HepG2 (cell line): ENCODE results near the gene TMEM8B. TPM values are rescaled to one million over a fixed set of nuclear protein-coding genes. Genes with fewer than 3 reads are reported as not detected.

Source experiments
- AKAP8 ChIP-seq: sonication (generic); formaldehyde crosslinking; IDR thresholded peaks from 2 replicates; pipeline ENCODE4 v1.5.1; 2020; ENCODE audit warnings: mild to moderate bottlenecking, missing genetic modification reagents
- ATF1 ChIP-seq: IDR thresholded peaks from 2 replicates; pipeline ENCODE4 v1.6.1; 2016; ENCODE audit warnings: mild to moderate bottlenecking, control low read depth
- CERS6 ChIP-seq: sonication (generic); formaldehyde crosslinking; IDR thresholded peaks from 2 replicates; pipeline ENCODE4 v1.5.0; 2020; ENCODE audit warnings: missing genetic modification reagents
- GLI4 ChIP-seq: sonication (generic); formaldehyde crosslinking; IDR thresholded peaks from 2 replicates; pipeline ENCODE4 v1.5.1; 2020; ENCODE audit warnings: missing genetic modification reagents, mild to moderate bottlenecking, moderate library complexity, borderline replicate concordance
- KAT7 ChIP-seq: IDR thresholded peaks from 2 replicates; pipeline ENCODE4 v1.6.1; 2018; ENCODE audit warnings: borderline replicate concordance, missing compliant biosample characterization
- MEF2D ChIP-seq: sonication (generic); formaldehyde crosslinking; IDR thresholded peaks from 2 replicates; pipeline ENCODE4 v1.5.1; 2020; ENCODE audit warnings: mild to moderate bottlenecking, missing genetic modification reagents
- NFKB2 ChIP-seq: sonication (generic); formaldehyde crosslinking; IDR thresholded peaks from 2 replicates; pipeline ENCODE4 v1.4.0; 2020; ENCODE audit warnings: missing genetic modification reagents, borderline replicate concordance
- PRPF4 ChIP-seq: fragments of 200-400 bp; formaldehyde crosslinking; IDR thresholded peaks from 2 replicates; pipeline ENCODE4 v1.6.1; 2016; ENCODE audit warnings: low read length, low read depth; ENCODE audit not compliant: poor library complexity, severe bottlenecking
- SIX1 ChIP-seq: sonication (generic); formaldehyde crosslinking; IDR thresholded peaks from 2 replicates; pipeline ENCODE4 v1.4.0; 2020; ENCODE audit warnings: missing genetic modification reagents, borderline replicate concordance
- SMAD1 ChIP-seq: sonication (generic); formaldehyde crosslinking; IDR thresholded peaks from 2 replicates; pipeline ENCODE4 v1.4.0; 2020; ENCODE audit warnings: missing genetic modification reagents, low read depth, mild to moderate bottlenecking, borderline replicate concordance
- SP2 ChIP-seq: sonication (generic); formaldehyde crosslinking; IDR thresholded peaks from 2 replicates; pipeline ENCODE4 v1.5.1; 2020; ENCODE audit warnings: mild to moderate bottlenecking, missing genetic modification reagents
- ZMYM3 ChIP-seq: sonication (generic); formaldehyde crosslinking; IDR thresholded peaks from 2 replicates; pipeline ENCODE4 v1.5.1; 2020; ENCODE audit warnings: mild to moderate bottlenecking, missing genetic modification reagents
- ZNF142 ChIP-seq: sonication (generic); formaldehyde crosslinking; IDR thresholded peaks from 2 replicates; pipeline ENCODE4 v1.4.0; 2020; ENCODE audit warnings: missing genetic modification reagents
- ZNF687 ChIP-seq: sonication (generic); formaldehyde crosslinking; IDR thresholded peaks from 2 replicates; pipeline ENCODE4 v1.5.1; 2020; ENCODE audit warnings: mild to moderate bottlenecking, missing genetic modification reagents, moderate library complexity
- polyA plus RNA-seq, 8 experiments: library from polyadenylated mRNA; depleted of rRNA in 3 of 8; stranded (reverse) in 7 of 8; unstranded in 1 of 8; fragments of >200 nt; fragmentation: Illumina TruSeq in 4 of 8; extraction: Trizol in 4 of 8; gene quantifications; 2 replicates each; pipeline versions ENCODE4 v1.2.1 to v1.2.3, GENCODE V29; 2011 to 2016; ENCODE audit warnings: low read depth in 4 of 8, missing spikeins in 1 of 8, mixed read lengths in 1 of 8; ENCODE audit not compliant: insufficient read depth in 1 of 8
- total RNA-seq, 5 experiments: library from RNA; depleted of rRNA; stranded (reverse); fragments of >200 nt; fragmentation: Illumina TruSeq; extraction: Trizol; gene quantifications; 2 replicates each; pipeline ENCODE4 v1.2.3, GENCODE V29; 2016; ENCODE audit warnings: low read depth in 1 of 5
- TF ChIP-seq, protein P1 (sequence below): sonication (generic); formaldehyde crosslinking; IDR thresholded peaks from 2 replicates; pipeline ENCODE4 v1.9.0; 2021; ENCODE audit warnings: missing genetic modification reagents, mild to moderate bottlenecking, borderline replicate concordance

Gene TMEM8B
- total and polyA plus RNA-seq, 2 of the 13 experiments (the other 11 are each of a cell fraction or from before 2014, with no cell fraction given): 2.1 to 2.7 TPM

- TF ChIP-seq MEF2D (CRISPR knock-in tag) (no peak), SMAD1 (no peak), SP2 (CRISPR knock-in tag) (peak; percentile 91), AKAP8 (CRISPR knock-in tag) (peak; percentile 83; the same call in 1 of the 2 replicates), ZMYM3 (CRISPR knock-in tag) (no peak), ZNF142 (no peak), CERS6 (CRISPR knock-in tag) (no peak), GLI4 (CRISPR knock-in tag) (no peak), KAT7 (CRISPR knock-in tag) (0 out of 2 replicates have a peak, but pooled peaks have one; percentile 74), SIX1 (CRISPR knock-in tag) (no peak), ZNF687 (peak; percentile 91), NFKB2 (0 out of 2 replicates have a peak, but pooled peaks have one; percentile 49), ATF1 (peak; percentile 65; the same call in 1 of the 2 replicates), PRPF4 (no peak)
- TF ChIP-seq, protein P1, sequence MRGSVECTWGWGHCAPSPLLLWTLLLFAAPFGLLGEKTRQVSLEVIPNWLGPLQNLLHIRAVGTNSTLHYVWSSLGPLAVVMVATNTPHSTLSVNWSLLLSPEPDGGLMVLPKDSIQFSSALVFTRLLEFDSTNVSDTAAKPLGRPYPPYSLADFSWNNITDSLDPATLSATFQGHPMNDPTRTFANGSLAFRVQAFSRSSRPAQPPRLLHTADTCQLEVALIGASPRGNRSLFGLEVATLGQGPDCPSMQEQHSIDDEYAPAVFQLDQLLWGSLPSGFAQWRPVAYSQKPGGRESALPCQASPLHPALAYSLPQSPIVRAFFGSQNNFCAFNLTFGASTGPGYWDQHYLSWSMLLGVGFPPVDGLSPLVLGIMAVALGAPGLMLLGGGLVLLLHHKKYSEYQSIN (CRISPR knock-in tag): no peak
Observed at GRCh38 chr9:35814841-35815543, 14.0 kb upstream of the TMEM8B start, which contains the start of gene HINT2 (continued).
